SK-N-SH (cell line): ENCODE measurements around the gene ATP6V1B1.

Experiments used
- CTCF ChIP-seq: fragments of 200-600 bp; sonication (generic); IDR thresholded peaks from 2 replicates; pipeline ENCODE4 v1.6.1; 2017; ENCODE audit warnings: antibody characterized with exemption, mild to moderate bottlenecking, moderate library complexity
- FOXJ3 ChIP-seq: sonication (generic); formaldehyde crosslinking; IDR thresholded peaks from 2 replicates; pipeline ENCODE4 v1.5.1; 2020; ENCODE audit warnings: mild to moderate bottlenecking, missing genetic modification reagents
- MEF2A ChIP-seq: IDR thresholded peaks from 2 replicates; pipeline ENCODE4 v1.4.0; 2012; ENCODE audit warnings: low read depth, borderline replicate concordance

- TF ChIP-seq MEF2A (no peak), CTCF (no peak), FOXJ3 (CRISPR knock-in tag) (no peak)
These were observed 13.9 kb upstream of the ATP6V1B1 start for GRCh38 chr2:70921839-70922234.
